Stimulated activated naive B cell treated with anti-CD40 and anti-IgM and Interleukin-4, amounts not matched to agents 10 μg/mL and 1 μg/mL and 100 μg/mL, for 72 hours (primary cell): ENCODE data around the gene RABGAP1.

Experiments
- ATAC-seq, 2 donors: fragments of 150-1000 bp; cut with Tn5 transposase; replicated peaks; 2 replicates each; pipeline ENCODE4 v1.10.0; 2021; ENCODE audit warnings: moderate library complexity in 1 of 2
- DNase-seq: peaks from one replicate; pipeline ENCODE4 v3.0.0; 2021
- H3K27ac Mint-ChIP-seq: one replicate; pipeline ENCODE4 v1.8.0; 2022; ENCODE audit warnings: mild to moderate bottlenecking, mixed read lengths
- H3K27me3 Mint-ChIP-seq, 2 donors: one replicate each; pipeline ENCODE4 v1.8.0; 2022; ENCODE audit warnings: mixed read lengths in 2 of 2
- H3K36me3 Mint-ChIP-seq, 2 donors: one replicate each; pipeline ENCODE4 v1.8.0; 2022; ENCODE audit warnings: mixed read lengths in 2 of 2, mild to moderate bottlenecking in 1 of 2
- H3K4me1 Mint-ChIP-seq, 2 donors: one replicate each; pipeline ENCODE4 v1.8.0; 2022; ENCODE audit warnings: mixed read lengths in 2 of 2, mild to moderate bottlenecking in 1 of 2
- H3K4me3 Mint-ChIP-seq, 2 donors: one replicate each; pipeline ENCODE4 v1.8.0; 2022; ENCODE audit warnings: mild to moderate bottlenecking in 2 of 2, mixed read lengths in 2 of 2, moderate library complexity in 1 of 2
- H3K9me3 Mint-ChIP-seq, 2 donors: one replicate each; pipeline ENCODE4 v1.8.0; 2022; ENCODE audit warnings: mixed read lengths in 2 of 2, mild to moderate bottlenecking in 1 of 2

Gene RABGAP1

GRCh38 chr9:123061216-123061615 is 120.4 kb downstream of the RABGAP1 start:
- DNase-seq (no peak), ATAC-seq (no peak)
- H3K4me3 Mint-ChIP-seq: no peak overlapping the region
- H3K9me3 Mint-ChIP-seq: no peaks in the 10 kb centered on the region
- peaks cover 13 to 16% of the 10 kb centered on the region in 2 donors for H3K36me3 Mint-ChIP-seq
- H3K27ac Mint-ChIP-seq: no peak overlapping the region
- no peaks in the 10 kb centered on the region for H3K27me3 Mint-ChIP-seq
- H3K4me1 Mint-ChIP-seq: no peaks in the 10 kb centered on the region

GRCh38 chr9:123062351-123063176 is 121.7 kb downstream of the RABGAP1 start:
- no peaks in the 10 kb centered on the region for H3K9me3 Mint-ChIP-seq
- H3K4me1 Mint-ChIP-seq: no peaks in the 10 kb centered on the region
- H3K4me3 Mint-ChIP-seq: no peak overlapping the region
- H3K36me3 Mint-ChIP-seq: peaks cover 23 to 29% of the 10 kb centered on the region in 2 donors
- ATAC-seq (no peak), DNase-seq (no peak)
- H3K27me3 Mint-ChIP-seq: no peaks in the 10 kb centered on the region
- peak overlapping the region; percentile 7 for H3K27ac Mint-ChIP-seq

- H3K4me3 Mint-ChIP-seq: no peak overlapping the region
- DNase-seq (no peak), ATAC-seq (no peak)
- no peaks in the 10 kb centered on the region for H3K27me3 Mint-ChIP-seq
- H3K27ac Mint-ChIP-seq: no peak overlapping the region
- no peaks in the 10 kb centered on the region for H3K9me3 Mint-ChIP-seq
- H3K36me3 Mint-ChIP-seq: peaks cover 25 to 32% of the 10 kb centered on the region in 2 donors
- no peaks in the 10 kb centered on the region for H3K4me1 Mint-ChIP-seq
These were observed 122.4 kb downstream of the RABGAP1 start for GRCh38 chr9:123063177-123063598.

- no peak overlapping the region for H3K27ac Mint-ChIP-seq
- H3K4me1 Mint-ChIP-seq: peaks cover 1 to 4% of the 10 kb centered on the region in 2 donors
- ATAC-seq (no peak), DNase-seq (no peak)
- no peak overlapping the region for H3K4me3 Mint-ChIP-seq
- H3K36me3 Mint-ChIP-seq: peaks cover 25 to 36% of the 10 kb centered on the region in 2 donors
- H3K9me3 Mint-ChIP-seq: no peaks in the 10 kb centered on the region
- H3K27me3 Mint-ChIP-seq: no peaks in the 10 kb centered on the region
These were observed 123.1 kb downstream of the RABGAP1 start for GRCh38 chr9:123063896-123064295.

- H3K4me3 Mint-ChIP-seq: no peak overlapping the region
- H3K4me1 Mint-ChIP-seq: peaks cover 3 to 10% of the 10 kb centered on the region in 2 donors
- ATAC-seq: no peak
- H3K27ac Mint-ChIP-seq: no peak overlapping the region
- no peak for DNase-seq
- H3K36me3 Mint-ChIP-seq: peaks cover 26 to 41% of the 10 kb centered on the region in 2 donors
- no peaks in the 10 kb centered on the region for H3K9me3 Mint-ChIP-seq
- no peaks in the 10 kb centered on the region for H3K27me3 Mint-ChIP-seq
These were observed 123.9 kb downstream of the RABGAP1 start for GRCh38 chr9:123064716-123065115.

- Mint-ChIP-seq H3K27ac (no peak overlapping the region), H3K36me3 (peaks cover 29 to 46% of the 10 kb centered on the region in 2 donors), H3K4me1 (peaks cover 4 to 10% of the 10 kb centered on the region in 2 donors), H3K27me3 (no peaks in the 10 kb centered on the region), H3K4me3 (no peak overlapping the region), H3K9me3 (no peaks in the 10 kb centered on the region)
- ATAC-seq (no peak), DNase-seq (no peak)
These were observed 124.4 kb downstream of the RABGAP1 start for GRCh38 chr9:123065196-123065595.

GRCh38 chr9:123067136-123067535 is 126.3 kb downstream of the RABGAP1 start:
- H3K4me3 Mint-ChIP-seq: no peak overlapping the region
- H3K9me3 Mint-ChIP-seq: no peaks in the 10 kb centered on the region
- no peaks in the 10 kb centered on the region for H3K27me3 Mint-ChIP-seq
- ATAC-seq (no peak), DNase-seq (no peak)
- peaks cover 35 to 60% of the 10 kb centered on the region in 2 donors for H3K36me3 Mint-ChIP-seq
- no peak overlapping the region for H3K27ac Mint-ChIP-seq
- peaks cover 7 to 10% of the 10 kb centered on the region in 2 donors for H3K4me1 Mint-ChIP-seq

- no peak for DNase-seq
- Mint-ChIP-seq H3K4me3 (no peak overlapping the region), H3K9me3 (no peaks in the 10 kb centered on the region), H3K27ac (no peak overlapping the region), H3K27me3 (no peaks in the 10 kb centered on the region), H3K36me3 (peaks cover 31 to 63% of the 10 kb centered on the region in 2 donors), H3K4me1 (peaks cover 9 to 23% of the 10 kb centered on the region in 2 donors)
- peak; percentile 48 to 56 for ATAC-seq
These were observed 128.2 kb downstream of the RABGAP1 start for GRCh38 chr9:123069010-123069481.

GRCh38 chr9:123070198-123070597 is 129.4 kb downstream of the RABGAP1 start:
- ATAC-seq: peak; percentile 54 to 71
- Mint-ChIP-seq H3K4me1 (peaks cover 9 to 23% of the 10 kb centered on the region in 2 donors), H3K27me3 (no peaks in the 10 kb centered on the region), H3K4me3 (no peak overlapping the region), H3K9me3 (no peaks in the 10 kb centered on the region), H3K27ac (no peak overlapping the region), H3K36me3 (peaks cover 30 to 66% of the 10 kb centered on the region in 2 donors)
- no peak for DNase-seq

- ATAC-seq (no peak), DNase-seq (no peak)
- peaks cover 9 to 23% of the 10 kb centered on the region in 2 donors for H3K4me1 Mint-ChIP-seq
- no peaks in the 10 kb centered on the region for H3K9me3 Mint-ChIP-seq
- H3K27me3 Mint-ChIP-seq: no peaks in the 10 kb centered on the region
- no peak overlapping the region for H3K4me3 Mint-ChIP-seq
- no peak overlapping the region for H3K27ac Mint-ChIP-seq
- peaks cover 23 to 49% of the 10 kb centered on the region in 2 donors for H3K36me3 Mint-ChIP-seq
These were observed 131.7 kb downstream of the RABGAP1 start for GRCh38 chr9:123072407-123072995.

GRCh38 chr9:123073441-123073840 is 132.6 kb downstream of the RABGAP1 start:
- H3K36me3 Mint-ChIP-seq: peaks cover 20 to 45% of the 10 kb centered on the region in 2 donors
- H3K9me3 Mint-ChIP-seq: no peaks in the 10 kb centered on the region
- no peak overlapping the region for H3K4me3 Mint-ChIP-seq
- DNase-seq: no peak
- H3K27ac Mint-ChIP-seq: no peak overlapping the region
- no peak for ATAC-seq
- H3K4me1 Mint-ChIP-seq: peaks cover 9 to 23% of the 10 kb centered on the region in 2 donors
- no peaks in the 10 kb centered on the region for H3K27me3 Mint-ChIP-seq

GRCh38 chr9:123073991-123074422 is 133.2 kb downstream of the RABGAP1 start:
- no peak overlapping the region for H3K4me3 Mint-ChIP-seq
- H3K9me3 Mint-ChIP-seq: no peaks in the 10 kb centered on the region
- H3K4me1 Mint-ChIP-seq: peaks cover 7 to 18% of the 10 kb centered on the region in 2 donors

GRCh38 chr9:123074628-123075027 is 133.8 kb downstream of the RABGAP1 start:
- Mint-ChIP-seq H3K9me3 (no peaks in the 10 kb centered on the region), H3K36me3 (peaks cover 28 to 47% of the 10 kb centered on the region in 2 donors), H3K4me1 (peaks cover 8 to 13% of the 10 kb centered on the region in 2 donors), H3K27ac (no peak overlapping the region), H3K27me3 (no peaks in the 10 kb centered on the region), H3K4me3 (no peak overlapping the region)
- ATAC-seq: no peak
- DNase-seq: no peak

More at GRCh38 chr9:123073991-123074422, 133.2 kb downstream of the RABGAP1 start:
- ATAC-seq (no peak), DNase-seq (no peak)
- H3K36me3 Mint-ChIP-seq: peaks cover 26 to 46% of the 10 kb centered on the region in 2 donors
- no peak overlapping the region for H3K27ac Mint-ChIP-seq
- H3K27me3 Mint-ChIP-seq: no peaks in the 10 kb centered on the region

- Mint-ChIP-seq H3K27me3 (no peaks in the 10 kb centered on the region), H3K36me3 (peaks cover 31 to 52% of the 10 kb centered on the region in 2 donors), H3K9me3 (no peaks in the 10 kb centered on the region), H3K27ac (peak overlapping the region; percentile 47), H3K4me3 (no peak overlapping the region), H3K4me1 (peaks cover 14 to 18% of the 10 kb centered on the region in 2 donors)
- DNase-seq: no peak
- ATAC-seq: peak; percentile 56 to 68
These were observed 139.6 kb downstream of the RABGAP1 start for GRCh38 chr9:123080444-123080843.
